Trophoblast cell (in vitro differentiated cells and primary cell): ENCODE measurements around the gene CEP104.

Source experiments
- DNase-seq, 2 donors: peaks; one replicate each; pipeline ENCODE4 v3.0.0-alpha.2; 2016
- H2AFZ ChIP-seq: 2 replicates; pipeline ENCODE4 v1.6.1; 2013; ENCODE audit warnings: low read length, moderate library complexity, mild to moderate bottlenecking; ENCODE audit not compliant: insufficient read depth, poor library complexity
- H2AK5ac ChIP-seq: 2 replicates; pipeline ENCODE4 v1.6.1; 2013; ENCODE audit warnings: mild to moderate bottlenecking, low read length
- H2BK120ac ChIP-seq: 2 replicates; pipeline ENCODE4 v1.6.1; 2013; ENCODE audit warnings: low read length, mild to moderate bottlenecking, moderate library complexity; ENCODE audit not compliant: insufficient read depth, poor library complexity
- H2BK12ac ChIP-seq: 2 replicates; pipeline ENCODE4 v1.6.1; 2013; ENCODE audit warnings: mild to moderate bottlenecking, low read length, moderate library complexity
- H2BK5ac ChIP-seq: 2 replicates; pipeline ENCODE4 v1.6.1; 2013; ENCODE audit warnings: low read length, low read depth, moderate library complexity, mild to moderate bottlenecking; ENCODE audit not compliant: poor library complexity
- H3K14ac ChIP-seq: 2 replicates; pipeline ENCODE4 v1.6.1; 2013; ENCODE audit warnings: mild to moderate bottlenecking, low read length
- H3K18ac ChIP-seq: 2 replicates; pipeline ENCODE4 v1.6.1; 2013; ENCODE audit warnings: mild to moderate bottlenecking, low read length
- H3K23ac ChIP-seq: 2 replicates; pipeline ENCODE4 v1.6.1; 2013; ENCODE audit warnings: low read length
- H3K27ac ChIP-seq: 2 replicates; pipeline ENCODE4 v1.5.1; 2013; ENCODE audit warnings: low read depth, mild to moderate bottlenecking, inconsistent platforms, low read length, moderate library complexity
- H3K27me3 ChIP-seq: 2 replicates; pipeline ENCODE4 v1.6.1; 2013; ENCODE audit warnings: inconsistent platforms, mild to moderate bottlenecking, low read length, moderate library complexity; ENCODE audit not compliant: insufficient read depth
- H3K36me3 ChIP-seq, 2 experiments: 1 replicate in 1 of 2; 2 replicates in 1 of 2; pipeline ENCODE4 v1.6.1; 2013; ENCODE audit warnings: low read length in 2 of 2, mild to moderate bottlenecking in 2 of 2, moderate library complexity in 1 of 2; ENCODE audit not compliant: insufficient read depth in 2 of 2, control insufficient read depth in 1 of 2
- H3K4ac ChIP-seq: 2 replicates; pipeline ENCODE4 v1.6.1; 2013; ENCODE audit warnings: low read depth, mild to moderate bottlenecking, low read length, moderate library complexity
- H3K4me1 ChIP-seq, 2 experiments: 1 replicate in 1 of 2; 2 replicates in 1 of 2; pipeline ENCODE4 v1.6.1; 2013; ENCODE audit warnings: low read length in 2 of 2, mild to moderate bottlenecking in 2 of 2, moderate library complexity in 1 of 2; ENCODE audit not compliant: insufficient read depth in 2 of 2, control insufficient read depth in 1 of 2
- H3K4me2 ChIP-seq: 2 replicates; pipeline ENCODE4 v1.6.1; 2013; ENCODE audit warnings: inconsistent platforms, mild to moderate bottlenecking, low read length, moderate library complexity
- H3K4me3 ChIP-seq: 2 replicates; pipeline ENCODE4 v1.5.1; 2013; ENCODE audit warnings: mild to moderate bottlenecking, low read depth, low read length, inconsistent platforms
- H3K79me1 ChIP-seq: one replicate; pipeline ENCODE4 v1.6.1; 2013; ENCODE audit warnings: low read length
- H3K79me2 ChIP-seq: 2 replicates; pipeline ENCODE4 v1.6.1; 2013; ENCODE audit warnings: low read length, mild to moderate bottlenecking; ENCODE audit not compliant: control insufficient read depth, insufficient read depth, poor library complexity
- H3K9ac ChIP-seq: 2 replicates; pipeline ENCODE4 v1.6.1; 2013; ENCODE audit warnings: mild to moderate bottlenecking, low read length
- H3K9me3 ChIP-seq: 2 replicates; pipeline ENCODE4 v1.6.1; 2013; ENCODE audit warnings: low read depth, mild to moderate bottlenecking, control low read depth, inconsistent platforms, low read length; ENCODE audit not compliant: insufficient read depth
- H4K12ac ChIP-seq: 2 replicates; pipeline ENCODE4 v1.6.1; 2013; ENCODE audit warnings: low read depth, mild to moderate bottlenecking, low read length, moderate library complexity
- H4K8ac ChIP-seq: 2 replicates; pipeline ENCODE4 v1.6.1; 2013; ENCODE audit warnings: low read depth, mild to moderate bottlenecking, low read length, moderate library complexity
- H4K91ac ChIP-seq: one replicate; pipeline ENCODE4 v1.6.1; 2013; ENCODE audit warnings: low read depth, mild to moderate bottlenecking, low read length, moderate library complexity
- whole genome bisulfite sequencing: extraction: QIAGEN DNeasy Blood & Tissue Kit; methylation state at CpG from one replicate; pipeline ENCODE4 v1.1.7; 2013; ENCODE audit warnings: missing lambda C conversion rate; ENCODE audit not compliant: insufficient read length, insufficient coverage; ENCODE audit errors: extremely low coverage; 5-methylcytosine and 5-hydroxymethylcytosine counted together

Gene CEP104

GRCh38 chr1:3895279-3895950 lies 38.4 kb upstream of the CEP104 start:
- Histone ChIP-seq H3K14ac (no peak overlapping the region), H3K4me1 (peaks cover 10 to 15% of the 10 kb centered on the region in 2 experiments), H4K12ac (no peak overlapping the region), H3K79me1 (peaks cover 10% of the 10 kb centered on the region), H3K18ac (no peak overlapping the region), H2AK5ac (no peak overlapping the region), H4K8ac (no peak overlapping the region), H3K79me2 (peaks cover 15% of the 10 kb centered on the region), H3K4me3 (no peak overlapping the region), H2AFZ (no peak overlapping the region), H3K36me3 (peaks cover 22 to 28% of the 10 kb centered on the region in 2 experiments), H3K23ac (no peak overlapping the region), H3K4ac (peak overlapping the region; percentile 38), H3K27ac (no peak overlapping the region), H3K4me2 (no peak overlapping the region), H2BK120ac (no peak overlapping the region), H3K9me3 (no peaks in the 10 kb centered on the region), H2BK12ac (no peak overlapping the region), H4K91ac (no peak overlapping the region), H3K27me3 (no peaks in the 10 kb centered on the region), H3K9ac (no peak overlapping the region), H2BK5ac (no peak overlapping the region)
- peak; percentile 9 to 78 for DNase-seq
- no CpG with 5 or more reads among the region's 13 CpGs for WGBS

DNA sequence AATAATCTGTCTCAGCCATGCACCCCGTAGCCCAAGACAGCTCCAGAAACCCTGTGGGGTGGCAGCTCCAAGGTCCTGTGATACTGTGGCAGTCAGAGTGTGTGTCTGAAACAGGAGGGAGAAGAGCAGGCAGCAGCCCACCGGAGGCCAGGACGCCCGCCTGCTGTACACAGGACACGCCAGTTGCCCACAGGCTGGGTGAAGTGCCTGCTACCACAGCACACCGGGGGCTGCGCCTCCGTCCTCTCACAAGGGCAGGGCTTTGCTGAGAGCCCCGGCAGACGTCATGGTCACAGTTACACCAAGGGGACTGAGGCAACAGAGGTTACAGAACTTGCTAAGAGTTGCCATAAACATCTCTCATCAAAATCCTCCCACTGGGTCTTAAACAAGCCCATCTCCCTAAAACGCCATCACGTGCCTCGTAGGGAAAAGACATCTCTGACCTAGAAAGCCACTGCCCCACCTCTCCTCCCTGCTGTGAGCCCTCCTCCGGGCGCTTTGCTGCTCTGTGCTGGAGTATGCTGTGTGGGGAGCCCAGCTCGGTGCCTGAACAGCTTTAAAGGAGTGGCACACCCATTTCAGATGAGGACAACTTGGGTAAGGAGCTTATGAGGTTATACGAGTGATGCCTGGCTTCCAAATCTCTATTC lies 37.7 kb upstream of the CEP104 start:
- Histone ChIP-seq H4K12ac (no peak overlapping the region), H3K4me2 (no peak overlapping the region), H3K9me3 (no peaks in the 10 kb centered on the region), H3K9ac (no peak overlapping the region), H2BK12ac (no peak overlapping the region), H4K91ac (no peak overlapping the region), H3K23ac (no peak overlapping the region), H2BK5ac (no peak overlapping the region), H2AK5ac (no peak overlapping the region), H3K36me3 (peaks cover 28 to 34% of the 10 kb centered on the region in 2 experiments), H3K14ac (no peak overlapping the region), H3K4me3 (no peak overlapping the region), H3K4ac (peak overlapping the region; percentile 38), H3K79me1 (peaks cover 5% of the 10 kb centered on the region), H3K18ac (no peak overlapping the region), H2AFZ (no peak overlapping the region), H3K79me2 (peaks cover 12% of the 10 kb centered on the region), H4K8ac (no peak overlapping the region), H3K4me1 (peaks cover 10 to 15% of the 10 kb centered on the region in 2 experiments), H3K27ac (no peak overlapping the region), H2BK120ac (no peak overlapping the region), H3K27me3 (no peaks in the 10 kb centered on the region)
- no peak for DNase-seq
- WGBS: no CpG with 5 or more reads among the region's 17 CpGs

DNA sequence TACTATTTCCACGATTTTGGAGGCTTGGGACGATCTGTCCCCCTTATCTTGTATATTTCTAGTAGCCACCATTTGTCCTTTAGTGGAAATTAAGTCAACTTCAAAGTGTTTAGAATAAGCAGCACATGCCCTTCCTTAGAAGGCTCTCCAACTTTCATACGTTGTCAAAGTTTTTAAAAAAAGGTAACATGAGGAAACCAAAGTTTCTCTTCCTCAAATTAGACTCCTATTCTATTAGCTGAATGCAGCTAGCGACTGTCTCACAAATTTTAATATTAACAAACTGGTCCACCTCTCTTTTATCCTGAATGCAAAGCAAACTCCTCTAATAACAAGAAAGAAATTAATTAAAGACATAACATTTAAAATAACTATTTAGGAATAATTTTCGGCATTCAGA lies 36.2 kb upstream of the CEP104 start:
- no peak overlapping the region for H3K18ac ChIP-seq
- DNase-seq: no peak
- no peak overlapping the region for H4K91ac ChIP-seq
- no peak overlapping the region for H3K14ac ChIP-seq
- H2AFZ ChIP-seq: no peak overlapping the region
- no peak overlapping the region for H3K23ac ChIP-seq
- H3K79me1 ChIP-seq: no peaks in the 10 kb centered on the region
- H3K9me3 ChIP-seq: no peaks in the 10 kb centered on the region
- no peak overlapping the region for H4K8ac ChIP-seq
- H3K4ac ChIP-seq: no peak overlapping the region
- H2BK120ac ChIP-seq: no peak overlapping the region
- peaks cover 33 to 41% of the 10 kb centered on the region in 2 experiments for H3K36me3 ChIP-seq
- no peaks in the 10 kb centered on the region for H3K27me3 ChIP-seq
- no peak overlapping the region for H3K27ac ChIP-seq
- WGBS: no CpG with 5 or more reads among the region's 5 CpGs
- H2BK5ac ChIP-seq: no peak overlapping the region
- peaks cover 5% of the 10 kb centered on the region for H3K79me2 ChIP-seq
- H3K4me1 ChIP-seq: peaks cover 6 to 10% of the 10 kb centered on the region in 2 experiments
- H3K4me3 ChIP-seq: no peak overlapping the region
- no peak overlapping the region for H2BK12ac ChIP-seq
- no peak overlapping the region for H2AK5ac ChIP-seq
- no peak overlapping the region for H3K9ac ChIP-seq
- no peak overlapping the region for H3K4me2 ChIP-seq
- no peak overlapping the region for H4K12ac ChIP-seq

- Histone ChIP-seq H3K9me3 (no peaks in the 10 kb centered on the region), H2AFZ (no peak overlapping the region), H3K4me1 (peaks cover 6 to 10% of the 10 kb centered on the region in 2 experiments), H3K4ac (no peak overlapping the region), H3K27me3 (no peaks in the 10 kb centered on the region), H3K79me1 (no peaks in the 10 kb centered on the region), H4K12ac (no peak overlapping the region), H2BK12ac (no peak overlapping the region), H3K23ac (no peak overlapping the region), H3K14ac (no peak overlapping the region), H2AK5ac (no peak overlapping the region), H3K4me2 (no peak overlapping the region), H3K4me3 (no peak overlapping the region), H2BK120ac (no peak overlapping the region), H2BK5ac (no peak overlapping the region), H3K27ac (no peak overlapping the region), H3K9ac (no peak overlapping the region), H4K8ac (no peak overlapping the region), H4K91ac (no peak overlapping the region), H3K36me3 (peaks cover 33 to 42% of the 10 kb centered on the region in 2 experiments), H3K18ac (no peak overlapping the region), H3K79me2 (peaks cover 4% of the 10 kb centered on the region)
- DNase-seq: no peak
- no CpG with 5 or more reads among the region's 14 CpGs for WGBS
These were observed 35.7 kb upstream of the CEP104 start for GRCh38 chr1:3892748-3893147.
